Adrenal gland (tissue), 5 donors: ENCODE results near the gene HNMT.

Source experiments
- POLR2A ChIP-seq, 2 donors: fragments of 450-650 bp; IDR thresholded peaks; one replicate each; pipeline ENCODE4 v1.6.1; 2017; ENCODE audit warnings: antibody characterized with exemption in 2 of 2, mild to moderate bottlenecking in 2 of 2, moderate library complexity in 1 of 2
- TF ChIP-seq, protein P1 (sequence below), 6 experiments: fragments of 450-650 bp in 4 of 6; fragments of 200-600 bp in 2 of 6; sonication (generic) in 1 of 6; IDR thresholded peaks; 1 replicate in 5 of 6; 2 replicates in 1 of 6; pipeline versions ENCODE4 v1.5.1 to v1.8.0; 2016 to 2021; ENCODE audit warnings: antibody characterized with exemption in 6 of 6, mild to moderate bottlenecking in 2 of 6, moderate library complexity in 1 of 6
- donor health status: DM: no; HTN: no; CAD: no.

DNA sequence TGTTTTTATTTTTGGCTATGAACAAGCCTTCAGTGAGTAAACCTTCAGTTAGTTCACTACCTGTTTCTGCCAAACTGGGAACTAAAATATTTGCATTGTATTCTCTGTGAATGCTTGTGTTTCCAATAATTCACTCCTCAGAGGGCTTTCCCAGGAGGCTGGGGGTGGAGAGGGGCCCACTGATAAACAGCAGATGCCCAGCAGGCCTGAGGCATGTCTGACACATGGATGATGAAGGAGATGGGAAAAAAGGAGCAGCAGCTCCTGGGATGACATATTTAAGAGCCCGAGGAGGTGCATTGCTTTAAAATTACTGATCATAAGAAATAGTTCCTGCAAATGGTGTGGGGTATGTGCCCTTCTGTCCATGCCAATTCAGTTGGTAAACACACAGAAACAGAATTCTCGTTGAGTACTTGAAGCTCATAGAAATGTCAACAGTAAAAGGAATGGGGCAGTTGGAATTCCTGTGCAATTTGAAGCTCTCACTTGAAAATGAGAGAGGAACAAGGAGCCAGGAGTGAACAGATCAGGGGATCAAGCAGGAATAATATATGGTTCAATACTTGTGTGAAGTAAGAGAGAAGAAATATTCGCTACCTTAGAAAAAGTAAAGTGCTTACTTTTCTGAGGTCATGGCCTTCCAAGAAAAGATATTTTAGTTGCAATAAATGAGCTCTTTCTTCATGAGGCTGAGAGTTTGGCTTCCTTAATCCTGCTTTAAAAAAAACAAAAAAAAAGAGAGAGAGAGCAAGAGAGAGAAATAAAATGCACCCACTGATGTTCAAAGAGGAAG is 22.0 kb upstream of the HNMT start:
- TF ChIP-seq, protein P1, sequence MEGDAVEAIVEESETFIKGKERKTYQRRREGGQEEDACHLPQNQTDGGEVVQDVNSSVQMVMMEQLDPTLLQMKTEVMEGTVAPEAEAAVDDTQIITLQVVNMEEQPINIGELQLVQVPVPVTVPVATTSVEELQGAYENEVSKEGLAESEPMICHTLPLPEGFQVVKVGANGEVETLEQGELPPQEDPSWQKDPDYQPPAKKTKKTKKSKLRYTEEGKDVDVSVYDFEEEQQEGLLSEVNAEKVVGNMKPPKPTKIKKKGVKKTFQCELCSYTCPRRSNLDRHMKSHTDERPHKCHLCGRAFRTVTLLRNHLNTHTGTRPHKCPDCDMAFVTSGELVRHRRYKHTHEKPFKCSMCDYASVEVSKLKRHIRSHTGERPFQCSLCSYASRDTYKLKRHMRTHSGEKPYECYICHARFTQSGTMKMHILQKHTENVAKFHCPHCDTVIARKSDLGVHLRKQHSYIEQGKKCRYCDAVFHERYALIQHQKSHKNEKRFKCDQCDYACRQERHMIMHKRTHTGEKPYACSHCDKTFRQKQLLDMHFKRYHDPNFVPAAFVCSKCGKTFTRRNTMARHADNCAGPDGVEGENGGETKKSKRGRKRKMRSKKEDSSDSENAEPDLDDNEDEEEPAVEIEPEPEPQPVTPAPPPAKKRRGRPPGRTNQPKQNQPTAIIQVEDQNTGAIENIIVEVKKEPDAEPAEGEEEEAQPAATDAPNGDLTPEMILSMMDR (IDR thresholded peaks at IDR 0.05) = no peak
- no peak for TF ChIP-seq POLR2A (IDR thresholded peaks at IDR 0.05)
